ENCODE data around the gene TPRG1L.
"Not testable (repeated sequence)": the region's sequence is repeated elsewhere in the genome, so short reads cannot be mapped to it uniquely, and the experiment has no call there.

TPRG1L gene

DNA sequence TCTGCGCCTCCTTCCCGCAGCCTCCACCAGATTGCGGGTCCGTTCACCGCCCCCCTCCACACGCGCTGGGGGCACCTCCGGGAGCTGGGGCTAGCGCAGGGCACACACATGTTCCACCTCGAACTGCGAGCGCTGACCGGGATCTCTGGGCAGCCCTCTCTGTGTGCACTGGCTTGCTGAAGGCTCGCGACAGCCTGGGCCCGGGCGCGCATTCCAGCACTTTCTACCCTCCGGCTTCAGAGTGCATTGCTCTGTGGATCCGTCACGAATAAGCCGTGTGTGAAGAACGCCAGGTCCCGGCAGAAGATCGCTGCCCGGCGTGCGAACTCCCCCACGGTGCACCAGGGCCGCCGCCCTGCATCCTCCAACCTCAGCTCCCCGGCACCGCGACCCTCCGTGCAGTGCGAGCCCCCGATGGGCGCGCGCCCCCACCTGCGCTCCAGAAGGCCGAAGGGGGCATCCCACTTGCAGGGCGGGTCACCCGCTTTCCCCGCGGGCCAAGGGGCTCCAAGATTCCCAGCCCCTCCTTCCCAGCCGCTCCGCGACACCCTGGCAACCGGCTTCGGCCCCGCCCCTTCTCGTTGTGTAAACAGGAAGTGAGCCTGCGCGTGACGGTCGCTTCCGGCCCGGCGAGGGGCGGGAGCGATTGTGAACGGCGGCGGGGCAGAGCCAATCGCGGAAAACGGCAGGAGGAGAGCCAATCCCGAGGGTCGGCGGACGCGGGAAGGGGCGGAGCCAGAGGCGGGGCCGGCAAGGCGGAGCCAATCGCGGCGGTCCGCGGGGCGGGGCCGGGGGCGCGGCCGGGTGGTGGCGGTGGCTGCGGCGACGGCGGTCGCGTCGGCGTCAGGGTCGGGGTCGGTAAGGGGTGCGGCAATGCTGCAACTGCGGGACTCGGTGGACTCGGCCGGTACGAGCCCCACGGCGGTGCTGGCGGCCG, at the start of gene TPRG1L:
TSS of gene TPRG1L (plus strand) at position 816 of the 937 bp plus-strand sequence. CDS start at position 874, 58 bp downstream.
- peak; percentile 98 for DNase-seq

DNA sequence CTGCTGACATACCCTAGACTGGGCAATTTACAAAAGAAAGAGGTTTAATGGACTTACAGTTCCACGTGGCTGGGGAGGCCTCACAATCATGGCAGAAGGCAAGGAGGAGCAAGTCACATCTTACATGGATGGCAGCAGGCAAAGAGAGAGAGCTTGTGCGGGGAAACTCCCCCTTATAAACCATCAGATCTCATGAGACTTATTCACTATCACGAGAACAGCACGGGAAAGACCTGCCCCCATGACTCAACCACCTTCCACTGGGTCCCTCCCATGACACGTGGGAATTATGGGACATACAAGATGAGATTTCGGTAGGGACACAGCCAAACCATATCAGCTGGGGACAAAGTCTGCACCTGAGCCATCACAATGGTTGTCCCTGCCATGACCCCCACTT, 49.3 kb upstream of the TPRG1L start:
- DNase-seq: not testable (repeated sequence)

DNA sequence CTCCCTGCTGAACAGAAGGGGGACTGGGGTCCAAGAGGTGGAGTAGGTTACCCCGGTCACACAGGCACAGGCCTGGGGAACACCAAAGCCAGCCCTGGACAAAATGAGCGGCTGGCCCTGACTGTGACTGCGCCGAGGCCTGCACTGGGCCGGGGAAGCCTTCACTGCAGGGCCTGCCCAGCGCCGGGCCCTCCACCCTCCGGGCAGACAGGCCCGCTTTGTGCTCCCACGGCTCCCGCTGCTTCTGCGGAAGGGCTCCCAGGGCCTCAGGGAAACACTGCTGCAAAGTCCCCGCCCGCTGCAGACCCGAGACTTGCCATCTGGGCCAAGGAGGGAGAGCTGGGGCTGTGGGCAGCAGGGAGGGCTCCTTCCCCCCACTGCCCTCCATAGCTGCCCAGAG, 48.8 kb upstream of the TPRG1L start:
- DNase-seq: no peak

DNA sequence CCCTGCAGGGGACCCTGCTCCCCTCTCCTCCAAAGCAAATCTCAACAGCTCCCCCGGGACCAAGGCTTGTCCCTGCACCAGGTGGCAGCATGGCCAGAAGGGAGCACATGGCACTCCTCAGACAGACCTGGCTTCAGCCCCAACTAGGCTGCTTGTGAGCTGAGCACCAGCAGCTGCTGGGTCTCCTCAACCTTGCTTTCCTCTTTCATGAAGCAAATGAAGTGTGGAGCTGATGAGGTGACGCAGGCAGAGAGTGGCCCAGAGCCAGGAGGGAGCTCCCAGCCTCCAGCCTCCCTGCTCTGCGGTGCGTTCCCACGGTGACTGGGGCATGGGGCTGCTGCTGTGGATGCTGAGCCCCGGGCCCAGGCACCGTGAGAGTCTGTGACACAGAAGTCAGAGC, 47.5 kb upstream of the TPRG1L start:
- DNase-seq: no peak

DNA sequence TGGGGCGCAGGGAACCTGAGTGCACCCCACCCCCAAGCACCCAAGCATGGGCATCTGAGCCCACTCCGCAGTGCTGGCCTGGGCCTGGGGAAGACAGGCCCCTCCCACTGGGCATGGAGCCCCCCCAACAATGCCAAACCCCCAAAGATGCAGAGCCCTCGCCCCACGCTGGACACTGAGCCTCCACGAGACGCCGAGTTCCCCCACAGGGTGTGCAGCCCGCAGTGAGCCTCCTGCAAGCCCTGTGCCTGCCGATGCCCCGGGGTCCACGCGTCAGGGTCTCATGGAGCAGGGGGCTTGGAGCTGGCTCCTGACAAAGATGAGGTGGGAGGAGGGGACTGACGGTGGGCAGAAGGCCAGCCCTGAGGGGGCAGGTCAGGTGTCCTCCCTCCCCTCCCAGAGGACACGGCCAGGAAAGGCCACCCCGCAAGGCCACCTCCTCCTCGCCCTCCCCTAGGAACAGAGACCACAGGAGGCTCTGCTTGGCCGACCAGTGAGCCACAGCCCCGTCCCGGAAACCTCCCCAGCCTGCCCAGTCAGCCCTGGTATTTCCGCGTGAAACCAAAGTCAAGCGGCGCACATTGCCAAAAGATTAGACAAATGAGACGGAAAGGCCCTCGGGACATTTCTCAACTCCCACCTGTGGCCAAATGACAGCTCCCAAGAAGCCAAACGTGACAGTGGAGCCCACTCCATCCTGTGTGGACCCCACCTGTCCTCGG, 46.9 kb upstream of the TPRG1L start:
- DNase-seq: no peak

DNA sequence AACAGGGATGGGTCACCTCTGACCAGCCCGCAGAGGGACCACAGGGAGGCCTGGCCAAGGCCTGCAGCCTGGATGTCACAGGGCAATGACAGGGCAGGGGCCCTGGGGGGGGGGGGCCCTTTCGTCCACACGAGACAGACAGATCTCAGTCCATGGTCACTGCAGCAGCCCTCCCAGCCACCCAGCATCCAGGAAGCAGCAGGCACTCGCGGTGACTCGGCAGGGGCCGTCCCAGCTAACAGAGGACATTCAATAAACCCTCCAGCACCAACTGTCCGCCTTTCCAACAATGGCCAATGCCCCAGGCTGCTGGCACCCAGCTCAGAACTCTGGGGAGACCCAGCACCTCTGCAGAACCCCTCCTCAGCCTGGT, 46.4 kb upstream of the TPRG1L start:
- no peak for DNase-seq

DNA sequence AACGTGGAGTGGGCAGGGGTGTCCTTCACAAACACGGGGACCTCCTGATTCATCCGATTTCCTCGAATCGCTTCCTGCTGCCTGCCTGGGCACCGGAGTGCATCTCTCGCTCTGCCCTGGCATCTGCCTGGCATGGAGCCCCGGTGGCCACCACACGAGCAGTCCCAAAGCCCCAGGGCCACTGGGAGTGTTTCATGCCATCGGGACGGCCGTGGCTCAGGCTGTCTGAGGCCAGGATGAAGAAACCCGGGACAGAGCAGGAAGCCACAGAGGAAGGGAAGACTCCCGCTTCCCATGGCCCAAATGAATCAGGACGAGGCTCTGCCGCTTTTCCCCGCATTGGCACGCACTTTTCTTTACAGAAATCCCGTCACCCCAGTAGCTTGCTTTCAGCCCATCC, 45.9 kb upstream of the TPRG1L start:
- no peak for DNase-seq

DNA sequence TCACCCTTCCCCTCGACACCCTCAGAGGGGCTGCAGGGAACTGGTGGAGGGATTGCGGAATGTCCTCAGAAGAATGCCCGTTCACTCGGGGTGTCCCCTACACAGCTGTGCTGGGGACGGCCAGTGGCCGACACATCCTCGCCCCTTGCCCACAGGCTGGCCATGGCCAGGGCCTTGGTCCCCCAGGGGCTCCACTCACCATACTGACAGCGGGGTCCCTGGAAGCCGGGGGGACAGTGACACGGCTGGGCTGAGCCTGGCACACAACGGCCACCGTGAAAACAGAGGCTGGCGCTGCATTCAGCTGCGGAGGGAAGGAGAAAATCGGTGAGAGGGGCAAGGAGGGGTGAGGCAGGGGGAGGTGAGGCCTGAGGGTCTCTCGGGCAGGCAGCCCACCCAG, 45.2 kb upstream of the TPRG1L start:
- DNase-seq: no peak

DNA sequence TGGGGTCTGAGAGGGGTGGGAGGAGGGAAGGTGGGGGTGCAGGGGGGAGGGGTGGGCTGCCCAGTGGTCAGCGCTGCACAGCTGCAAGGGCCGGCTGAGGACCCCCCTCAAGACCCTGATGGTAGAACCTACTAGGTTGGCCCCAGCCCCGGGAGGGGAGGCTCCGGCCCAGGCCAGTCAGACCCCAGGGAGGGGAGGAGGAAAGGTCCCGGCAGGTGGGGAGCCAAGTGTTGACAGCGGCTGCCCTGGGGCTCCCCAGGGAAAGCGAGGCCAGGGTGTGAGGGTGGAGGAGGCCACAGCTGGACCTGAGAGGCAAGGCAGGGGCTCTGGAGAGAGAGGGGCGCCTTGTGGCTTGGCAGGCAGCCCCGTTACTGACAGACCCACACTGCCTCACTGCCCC, 44.6 kb upstream of the TPRG1L start:
- DNase-seq: no peak

DNA sequence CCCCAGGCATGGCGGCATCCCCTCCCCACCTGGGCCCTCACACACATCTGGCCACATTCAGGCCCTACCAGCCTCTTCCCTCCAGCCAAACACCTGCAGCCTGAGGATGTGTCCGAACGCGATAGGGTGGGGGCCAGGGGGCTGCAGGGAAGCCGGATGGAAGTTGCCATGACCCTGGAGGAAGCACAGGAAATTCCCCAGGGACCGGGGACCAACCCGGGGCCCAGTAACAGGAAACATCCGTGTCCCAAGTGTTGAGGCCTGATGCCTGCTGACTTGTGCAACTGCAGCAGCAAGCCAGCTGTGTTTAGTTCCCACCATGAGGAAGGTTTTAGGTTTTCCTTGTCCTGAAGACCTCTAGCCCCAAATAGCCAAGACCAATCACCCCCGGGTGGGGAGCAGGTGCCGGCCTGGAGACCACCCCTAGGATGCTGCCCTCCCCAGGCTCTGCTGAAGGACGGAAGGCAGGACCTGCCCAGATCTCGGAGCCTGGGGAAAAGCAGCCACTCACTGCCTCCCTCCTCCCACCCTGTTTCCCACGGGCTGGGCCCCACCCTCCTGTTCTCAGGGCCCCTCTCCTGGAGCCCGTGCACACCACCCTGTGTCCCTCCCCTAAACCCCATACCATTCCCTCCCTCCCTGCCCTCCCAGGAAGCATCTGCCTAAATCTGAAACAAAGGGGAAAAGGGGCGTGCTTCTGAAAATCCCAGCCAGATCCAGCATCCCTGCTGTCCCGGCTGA, 43.3 kb upstream of the TPRG1L start:
- no peak for DNase-seq

DNA sequence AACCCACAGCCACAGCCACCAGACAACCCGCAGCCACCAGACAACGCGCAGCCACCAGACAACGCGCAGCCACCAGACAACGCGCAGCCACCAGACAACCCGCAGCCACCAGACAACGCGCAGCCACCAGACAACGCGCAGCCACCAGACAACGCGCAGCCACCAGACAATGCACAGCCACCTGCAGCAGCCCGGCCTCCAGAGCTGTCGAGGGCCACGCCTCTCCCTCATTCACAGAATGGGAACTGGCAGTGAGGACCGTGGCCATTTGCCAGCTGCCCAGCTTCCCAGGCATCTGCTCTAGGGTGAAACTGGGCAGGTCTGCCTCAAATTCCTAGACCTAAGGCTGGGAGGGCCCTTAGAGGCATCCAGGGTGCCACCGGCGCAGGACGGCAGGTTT, 41.1 kb upstream of the TPRG1L start:
- DNase-seq: not testable (repeated sequence)

DNA sequence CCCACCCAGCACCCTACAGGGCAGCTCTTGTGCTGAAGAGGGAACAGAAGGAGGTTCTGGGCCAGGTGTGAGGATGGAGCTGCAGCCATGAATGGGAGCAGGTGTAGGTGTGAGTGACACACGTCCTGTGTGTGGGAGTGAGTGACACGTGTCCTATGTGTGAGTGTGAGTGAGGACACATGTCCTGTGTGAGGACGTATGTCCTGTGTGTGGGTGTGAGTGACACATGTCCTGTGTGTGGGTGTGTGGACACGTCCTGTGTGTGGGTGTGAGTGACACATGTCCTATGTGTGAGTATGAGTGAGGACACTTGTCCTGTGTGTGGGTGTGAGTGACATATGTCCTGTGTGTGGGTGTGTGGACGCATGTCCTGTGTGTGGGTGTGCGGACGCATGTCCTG, 39.9 kb upstream of the TPRG1L start:
- no peak for DNase-seq

DNA sequence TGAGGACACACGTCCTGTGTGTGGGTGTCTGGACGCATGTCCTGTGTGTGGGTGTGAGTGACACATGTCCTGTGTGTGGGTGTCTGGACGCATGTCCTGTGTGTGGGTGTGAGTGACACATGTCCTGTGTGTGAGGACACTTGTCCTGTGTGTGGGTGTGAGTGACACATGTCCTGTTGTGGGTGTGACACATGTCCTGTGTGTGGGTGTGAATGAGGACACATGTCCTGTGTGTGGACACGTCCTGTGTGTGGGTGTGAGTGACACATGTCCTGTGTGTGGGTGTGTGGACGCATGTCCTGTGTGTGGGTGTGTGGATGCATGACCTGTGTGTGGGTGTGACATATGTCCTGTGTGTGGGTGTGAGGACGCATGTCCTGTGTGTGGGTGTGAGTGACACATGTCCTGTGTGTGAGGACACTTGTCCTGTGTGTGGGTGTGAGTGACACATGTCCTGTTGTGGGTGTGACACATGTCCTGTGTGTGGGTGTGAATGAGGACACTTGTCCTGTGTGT, 39.4 kb upstream of the TPRG1L start:
- not testable (repeated sequence) for DNase-seq

DNA sequence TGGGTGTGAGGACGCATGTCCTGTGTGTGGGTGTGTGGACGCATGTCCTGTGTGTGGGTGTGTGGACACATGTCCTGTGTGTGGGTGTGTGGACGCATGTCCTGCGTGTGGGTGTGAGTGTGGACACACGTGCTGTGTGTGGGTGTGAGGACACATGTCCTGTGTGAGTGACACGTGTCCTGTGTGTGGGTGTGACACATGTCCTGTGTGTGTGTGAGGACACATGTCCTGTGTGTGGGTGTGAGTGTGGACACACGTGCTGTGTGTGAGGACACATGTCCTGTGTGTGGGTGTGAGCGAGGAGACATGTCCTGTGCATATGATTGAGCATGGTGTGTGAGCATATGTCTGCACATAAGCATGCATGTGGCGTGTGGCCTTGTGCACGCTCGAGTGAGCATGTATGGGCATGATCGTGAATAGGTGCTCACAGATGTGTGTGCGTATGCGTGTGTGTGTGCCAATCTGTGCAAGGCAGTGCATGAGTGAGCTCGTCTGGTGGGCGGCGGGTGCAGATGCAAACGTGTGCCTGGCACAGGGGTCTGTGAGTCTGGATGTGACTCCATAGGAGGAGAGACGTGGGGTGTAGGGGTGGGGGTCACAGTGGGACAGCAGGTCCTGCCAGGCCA, 38.8 kb upstream of the TPRG1L start:
- DNase-seq: no peak

DNA sequence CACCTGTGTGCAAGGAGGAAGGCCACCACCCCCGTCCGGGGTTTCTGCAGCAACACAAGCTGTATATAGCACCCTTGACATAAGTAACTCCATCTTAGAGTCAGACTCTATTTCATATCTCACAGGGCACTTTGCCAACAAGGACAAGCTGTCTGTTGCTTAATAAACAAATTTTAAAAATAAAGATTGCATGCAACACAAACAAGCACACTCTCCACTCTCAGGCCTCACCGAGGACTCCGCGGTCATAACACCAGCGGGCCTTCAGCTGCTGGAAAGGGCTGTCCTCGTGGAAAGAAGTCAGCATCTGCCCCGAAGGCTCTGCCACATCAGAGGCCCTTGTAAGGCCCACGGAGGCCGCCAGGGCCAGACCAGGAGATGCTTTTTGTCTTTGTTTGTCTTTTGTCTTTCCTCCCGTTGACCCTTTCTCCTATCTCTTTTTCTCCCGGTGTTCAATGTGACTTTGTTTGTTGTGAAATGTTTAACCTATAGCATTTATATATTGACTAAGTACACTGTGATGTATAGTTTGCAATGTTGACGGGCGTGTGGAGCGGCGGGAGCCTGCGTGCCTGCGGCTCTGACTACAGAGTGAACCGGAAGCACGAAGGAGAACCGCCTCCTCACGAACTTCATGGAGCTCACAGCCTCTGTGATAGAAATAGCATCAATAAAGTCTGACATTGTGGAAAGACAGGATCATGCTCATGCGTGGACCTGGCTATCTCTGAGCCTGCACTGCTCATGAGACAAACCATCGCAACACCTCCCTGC, 37.6 kb upstream of the TPRG1L start:
- no peak for DNase-seq

DNA sequence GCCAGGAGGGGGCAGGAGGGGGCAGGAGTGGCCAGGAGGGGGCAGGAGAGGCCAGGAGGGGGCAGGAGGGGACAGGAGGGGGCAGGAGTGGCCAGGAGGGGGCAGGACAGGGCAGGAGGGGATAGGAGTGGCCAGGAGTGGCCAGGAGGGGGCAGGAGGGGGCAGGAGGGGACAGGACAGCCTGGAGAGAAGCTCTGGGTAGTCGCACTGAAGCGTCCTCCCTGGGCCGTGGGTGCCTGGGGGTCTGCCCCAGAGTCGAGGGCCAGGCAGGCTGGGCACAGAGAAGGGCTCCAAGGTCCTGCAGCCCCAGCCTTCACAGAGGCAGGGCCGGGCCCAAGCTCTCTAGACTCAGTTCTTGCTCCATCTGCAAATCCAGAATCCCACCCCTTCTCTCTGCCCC, 36.4 kb upstream of the TPRG1L start:
- DNase-seq: no peak

DNA sequence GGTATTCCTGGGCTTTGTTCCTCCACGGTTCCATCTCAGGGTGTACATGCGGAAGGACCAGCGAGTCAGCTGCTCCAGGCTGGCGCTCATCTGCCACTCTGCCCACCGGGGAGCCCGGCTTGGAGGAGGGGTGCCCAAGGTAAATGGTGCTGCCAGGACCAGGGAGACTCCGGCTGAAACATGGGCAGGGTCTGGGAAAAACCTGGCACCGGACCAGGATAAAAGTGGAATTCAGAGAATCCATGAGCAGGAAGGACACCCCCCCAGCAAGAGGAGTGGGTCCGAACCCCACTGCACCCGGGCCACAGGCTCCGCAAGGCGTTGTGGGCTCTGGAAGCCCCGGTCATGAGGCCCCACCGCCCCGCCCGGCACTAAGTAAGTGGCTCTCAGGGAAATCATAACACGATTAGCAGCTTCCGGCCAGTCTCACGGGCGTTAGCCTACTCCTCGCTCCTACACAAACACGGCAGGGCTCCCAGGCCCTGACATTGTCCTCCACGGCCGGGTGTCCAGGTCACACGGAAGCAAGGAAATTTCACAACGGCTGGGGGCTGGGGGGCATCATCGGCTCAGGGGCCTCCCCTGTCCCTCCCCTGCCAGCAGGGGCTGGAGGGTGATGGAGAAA, 34.6 kb upstream of the TPRG1L start:
- no peak for DNase-seq

DNA sequence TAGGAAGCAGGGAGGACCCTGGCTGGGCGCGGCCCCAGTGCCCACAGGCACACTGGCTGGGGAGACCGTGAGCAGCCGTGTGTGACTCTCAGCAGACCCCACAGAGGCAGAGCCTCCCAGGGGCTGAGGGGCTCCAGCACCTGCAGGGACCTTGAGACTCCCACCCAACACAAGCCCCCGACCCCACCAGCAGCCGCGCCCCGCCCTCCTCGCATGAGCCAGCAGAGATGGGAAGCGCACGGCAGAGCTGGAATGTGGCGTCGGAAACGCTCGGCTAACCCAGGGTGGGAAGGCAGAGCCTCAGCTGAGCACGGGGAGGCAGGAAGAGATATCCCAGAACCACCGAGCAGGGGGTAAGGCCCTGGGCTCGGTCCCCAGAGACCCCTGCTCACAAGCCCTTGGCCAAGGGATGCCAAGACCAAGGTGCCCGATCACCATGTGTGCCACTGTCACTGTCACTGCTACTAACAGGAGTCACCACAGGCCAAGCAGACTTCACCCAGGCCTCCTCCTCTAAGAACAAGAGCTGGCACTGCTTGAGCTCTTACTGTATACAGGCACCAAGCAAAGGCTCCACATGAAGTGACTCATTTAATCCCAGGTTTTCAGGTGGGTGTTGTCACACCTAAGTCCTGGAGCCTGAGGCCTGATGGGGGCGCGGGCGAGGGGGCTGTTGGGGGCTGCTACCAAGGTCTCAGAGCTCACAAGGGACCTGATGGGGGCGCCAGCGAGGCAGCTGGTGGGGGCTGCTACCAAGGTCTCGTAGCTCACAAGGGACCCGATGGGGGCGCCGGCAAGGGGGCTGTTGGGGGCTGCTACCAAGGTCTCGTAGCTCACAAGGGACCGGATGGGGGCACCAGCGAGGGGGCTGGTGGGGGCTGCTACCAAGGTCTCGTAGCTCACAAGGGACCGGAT, 33.6 kb upstream of the TPRG1L start:
- no peak for DNase-seq

DNA sequence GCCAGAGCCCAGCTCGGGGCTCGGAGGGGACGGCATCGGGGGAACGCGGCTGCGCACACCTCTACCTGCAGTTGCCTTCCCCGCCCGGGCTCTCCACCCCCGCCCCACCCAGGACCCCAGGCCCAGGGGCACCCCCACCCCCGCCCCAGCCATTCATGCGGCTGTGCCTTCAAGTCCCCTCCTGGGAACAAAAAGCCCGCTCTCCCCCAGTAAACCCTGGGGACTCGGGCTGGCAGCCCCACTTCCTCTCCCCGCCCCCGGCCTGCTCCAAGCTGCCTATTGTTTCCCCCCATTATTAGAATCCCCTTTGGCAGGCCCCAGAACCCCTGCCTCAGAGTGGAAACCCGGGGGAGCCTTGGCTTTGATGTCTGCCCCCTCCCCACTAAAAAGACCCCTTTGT, 31.5 kb upstream of the TPRG1L start:
- DNase-seq: no peak

DNA sequence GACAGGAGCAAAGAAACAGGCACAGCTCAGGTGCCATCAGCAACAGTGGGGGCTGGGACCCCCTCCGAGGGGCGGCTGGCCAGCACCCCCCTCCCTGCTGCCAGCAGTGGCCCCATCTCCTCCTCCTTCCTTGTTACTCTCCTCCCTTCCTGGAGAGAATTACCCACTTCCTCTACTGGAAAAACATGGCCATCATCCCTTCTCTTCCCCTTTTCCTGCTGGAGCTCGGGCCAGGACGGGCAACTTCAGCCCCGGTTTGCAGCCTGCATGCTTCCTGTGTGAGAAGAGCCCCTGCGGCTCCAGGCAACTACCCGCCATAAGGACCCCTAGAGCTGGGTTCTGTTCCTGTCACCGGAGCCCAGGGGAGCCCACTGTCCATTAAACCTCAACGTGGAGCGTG, 31.1 kb upstream of the TPRG1L start:
- no peak for DNase-seq

Data from CD4-positive, alpha-beta T cell treated with Interleukin-4 for 1 hour (primary cell).